T-helper 2 cell treated with Interferon-gamma antibody and Interleukin-4, amounts not matched to agents 100 ng/mL and 5 ng/mL, for 36 hours (primary cell): ENCODE results near the gene HAPLN2. TPM values are rescaled to one million over a fixed set of nuclear protein-coding genes. Genes with fewer than 3 reads are reported as not detected.
"Not testable (repeated sequence)": the region's sequence is repeated elsewhere in the genome, so short reads cannot be mapped to it uniquely, and the experiment has no call there.

ENCODE experiments used
- intact Hi-C: fragments of 100-400 bp; cut with micrococcal nuclease; formaldehyde crosslinking; loops from one replicate; pipeline ENCODE4 v1.15.1; 2023
- total RNA-seq: library from RNA; stranded (reverse); gene quantifications from 2 replicates; pipeline ENCODE4 v1.2.3, GENCODE V29; 2022

Gene HAPLN2
- total RNA-seq, 1 donor from 2014 or later: not detected

GRCh38 chr1:156591432-156592157 is 27.6 kb upstream of the HAPLN2 start, which contains the start of gene NAXE:
Gene NAXE (plus strand): TSS chr1:156591776. CDS start chr1:156591805, 29 bp downstream.
- intact Hi-C loops: loop anchor here (1.0 to 5.0 kb wide), 2 partner anchors 10 to 51 kb away; partner anchors contain the start of genes BCAN and GPATCH4

GRCh38 chr1:156592158-156592909 is 26.9 kb upstream of the HAPLN2 start:
- intact Hi-C loops: loop anchor here (5.0 kb wide), 1 partner anchor 50 kb away; the partner anchor contains the start of gene BCAN

GRCh38 chr1:156592910-156593660 is 26.1 kb upstream of the HAPLN2 start:
- intact Hi-C loops: loop anchor here (5.0 kb wide), 1 partner anchor 49 kb away; the partner anchor contains the start of gene BCAN

- intact Hi-C loops: loop anchor here (5.0 kb wide), 1 partner anchor 49 kb away; the partner anchor contains the start of gene BCAN
Measured at GRCh38 chr1:156593661-156593989, 25.6 kb upstream of the HAPLN2 start.

- intact Hi-C loops: loop anchor here (5.0 kb wide), 1 partner anchor 48 kb away; the partner anchor contains the start of gene BCAN
Measured at GRCh38 chr1:156594190-156594589, 25.0 kb upstream of the HAPLN2 start.

- intact Hi-C loops: no loop called here
Measured at GRCh38 chr1:156595016-156595415, 24.2 kb upstream of the HAPLN2 start.

GRCh38 chr1:156596426-156596825 is 22.8 kb upstream of the HAPLN2 start:
- intact Hi-C loops: no loop called here

GRCh38 chr1:156598125-156598524 is 21.1 kb upstream of the HAPLN2 start:
- intact Hi-C loops: no loop called here

GRCh38 chr1:156598731-156599432 is 20.3 kb upstream of the HAPLN2 start:
- intact Hi-C loops: no loop called here

GRCh38 chr1:156599811-156600210 is 19.4 kb upstream of the HAPLN2 start:
- intact Hi-C loops: loop anchor here (2.0 kb wide), 3 partner anchors 15 to 143 kb away; partner anchors contain the start of gene MEF2D

- intact Hi-C loops: loop anchor here (1.0 to 2.0 kb wide), 4 partner anchors 9 to 144 kb away; partner anchors contain the start of genes MEF2D and NAXE
Measured at GRCh38 chr1:156600733-156601121, 18.5 kb upstream of the HAPLN2 start.

GRCh38 chr1:156601122-156601830 is 17.9 kb upstream of the HAPLN2 start, which contains the start of gene GPATCH4:
Gene GPATCH4 (minus strand): TSS chr1:156601479.
- intact Hi-C loops: loop anchor here (1.0 to 2.0 kb wide), 4 partner anchors 10 to 144 kb away; partner anchors contain the start of genes MEF2D and NAXE

- intact Hi-C loops: loop anchor here (1.0 to 2.0 kb wide), 4 partner anchors 11 to 145 kb away; partner anchors contain the start of genes MEF2D and NAXE
Measured at GRCh38 chr1:156601892-156602291, 17.3 kb upstream of the HAPLN2 start.

GRCh38 chr1:156602557-156602993 is 16.6 kb upstream of the HAPLN2 start:
- intact Hi-C loops: no loop called here

GRCh38 chr1:156607344-156607743 is 11.9 kb upstream of the HAPLN2 start:
- intact Hi-C loops: not testable (repeated sequence)

GRCh38 chr1:156608036-156608674 is 11.1 kb upstream of the HAPLN2 start:
- intact Hi-C loops: loop anchor here (1.0 kb wide), 3 partner anchors 24 to 223 kb away; no protein-coding TSS in a partner anchor

- intact Hi-C loops: loop anchor here (1.0 kb wide), 4 partner anchors 25 to 224 kb away; no protein-coding TSS in a partner anchor
Measured at GRCh38 chr1:156608981-156609380, 10.2 kb upstream of the HAPLN2 start.

GRCh38 chr1:156610072-156610471 is 9.1 kb upstream of the HAPLN2 start:
- intact Hi-C loops: not testable (repeated sequence)

- intact Hi-C loops: no loop called here
Measured at GRCh38 chr1:156612666-156613065, 6.5 kb upstream of the HAPLN2 start.
